ENCODE measurements around the gene ECE2.

ECE2 gene

GRCh38 chr3:184333700-184334099, 57.9 kb downstream of the ECE2 start:
- peaks cover 15 to 23% of the 10 kb centered on the region in 2 experiments for H3K4me1 ChIP-seq (ENCODE audit: control insufficient read depth in 1 of 2, insufficient read depth in 1 of 2, low read depth in 1 of 2, low read length in 1 of 2)
- peaks cover 21% of the 10 kb centered on the region for H3K27me3 ChIP-seq
- no peak overlapping the region for H3K4me3 ChIP-seq (ENCODE audit: low read depth in 1 of 2, low read length in 1 of 2)
- TF ChIP-seq CTCF (IDR thresholded peaks at IDR 0.05), result no peak
- peak overlapping the region; percentile 88 for H3K27ac ChIP-seq
- peaks cover 57% of the 10 kb centered on the region for H3K36me3 ChIP-seq
- no peaks in the 10 kb centered on the region for H3K9me3 ChIP-seq

- H3K4me3 ChIP-seq (ENCODE audit: low read depth in 1 of 2, low read length in 1 of 2), result no peak overlapping the region
- no peaks in the 10 kb centered on the region for H3K9me3 ChIP-seq
- peaks cover 15 to 23% of the 10 kb centered on the region in 2 experiments for H3K4me1 ChIP-seq (ENCODE audit: control insufficient read depth in 1 of 2, insufficient read depth in 1 of 2, low read depth in 1 of 2, low read length in 1 of 2)
- H3K27me3 ChIP-seq, result peaks cover 26% of the 10 kb centered on the region
- H3K36me3 ChIP-seq, result peaks cover 48% of the 10 kb centered on the region
- no peak for TF ChIP-seq CTCF (IDR thresholded peaks at IDR 0.05)
- peak overlapping the region; percentile 88 for H3K27ac ChIP-seq
These were observed 58.8 kb downstream of the ECE2 start for GRCh38 chr3:184334470-184335158.

- H3K9me3 ChIP-seq, result no peaks in the 10 kb centered on the region
- peak overlapping the region; percentile 79 to 95 for H3K4me3 ChIP-seq (ENCODE audit: low read depth in 1 of 2, low read length in 1 of 2)
- no peak for TF ChIP-seq CTCF (IDR thresholded peaks at IDR 0.05)
- H3K27me3 ChIP-seq, result peaks cover 26% of the 10 kb centered on the region
- peak overlapping the region; percentile 88 for H3K27ac ChIP-seq
- H3K4me1 ChIP-seq (ENCODE audit: control insufficient read depth in 1 of 2, insufficient read depth in 1 of 2, low read depth in 1 of 2, low read length in 1 of 2), result peaks cover 15 to 23% of the 10 kb centered on the region in 2 experiments
- peaks cover 41% of the 10 kb centered on the region for H3K36me3 ChIP-seq
These were observed 59.5 kb downstream of the ECE2 start for GRCh38 chr3:184335291-184335660.

GRCh38 chr3:184335661-184336546, 60.1 kb downstream of the ECE2 start:
- Histone ChIP-seq H3K27ac (peak overlapping the region; percentile 88), H3K27me3 (peaks cover 26% of the 10 kb centered on the region), H3K4me1 (ENCODE audit: control insufficient read depth in 1 of 2, insufficient read depth in 1 of 2, low read depth in 1 of 2, low read length in 1 of 2) (peaks cover 15 to 23% of the 10 kb centered on the region in 2 experiments), H3K9me3 (no peaks in the 10 kb centered on the region), H3K4me3 (ENCODE audit: low read depth in 1 of 2, low read length in 1 of 2) (peak overlapping the region; percentile 79 to 95), H3K36me3 (peaks cover 38% of the 10 kb centered on the region)
- no peak for TF ChIP-seq CTCF (IDR thresholded peaks at IDR 0.05)

- Histone ChIP-seq H3K9me3 (no peaks in the 10 kb centered on the region), H3K4me3 (ENCODE audit: low read depth in 1 of 2, low read length in 1 of 2) (peak overlapping the region; percentile 79 to 95), H3K36me3 (peaks cover 31% of the 10 kb centered on the region), H3K27me3 (peaks cover 26% of the 10 kb centered on the region), H3K4me1 (ENCODE audit: control insufficient read depth in 1 of 2, insufficient read depth in 1 of 2, low read depth in 1 of 2, low read length in 1 of 2) (peaks cover 15 to 23% of the 10 kb centered on the region in 2 experiments), H3K27ac (peak overlapping the region; percentile 88)
- no peak for TF ChIP-seq CTCF (IDR thresholded peaks at IDR 0.05)
These were observed 61.0 kb downstream of the ECE2 start for GRCh38 chr3:184336547-184337398.

Measured in neutrophil (primary cell).